ENCODE results near the gene SRSF7.
"Not testable (repeated sequence)": the region's sequence is repeated elsewhere in the genome, so short reads cannot be mapped to it uniquely, and the experiment has no call there.

SRSF7 gene

GRCh38 chr2:38731684-38732221 lies 19.4 kb downstream of the SRSF7 start:
- DNase-seq (ENCODE audit: low spot score) = no peak

GRCh38 chr2:38731090-38731489 lies 20.1 kb downstream of the SRSF7 start:
- DNase-seq (ENCODE audit: low spot score) = no peak

GRCh38 chr2:38728694-38729093 lies 22.5 kb downstream of the SRSF7 start:
- DNase-seq (ENCODE audit: low spot score) = no peak

- no peak for DNase-seq (ENCODE audit: low spot score)
Observed at GRCh38 chr2:38727661-38728060, 23.5 kb downstream of the SRSF7 start.

GRCh38 chr2:38723173-38723572 lies 28.0 kb downstream of the SRSF7 start:
- no peak for DNase-seq (ENCODE audit: low spot score)

GRCh38 chr2:38722271-38723061 lies 28.7 kb downstream of the SRSF7 start:
- peak; percentile 19 for DNase-seq (ENCODE audit: low spot score)

DNA sequence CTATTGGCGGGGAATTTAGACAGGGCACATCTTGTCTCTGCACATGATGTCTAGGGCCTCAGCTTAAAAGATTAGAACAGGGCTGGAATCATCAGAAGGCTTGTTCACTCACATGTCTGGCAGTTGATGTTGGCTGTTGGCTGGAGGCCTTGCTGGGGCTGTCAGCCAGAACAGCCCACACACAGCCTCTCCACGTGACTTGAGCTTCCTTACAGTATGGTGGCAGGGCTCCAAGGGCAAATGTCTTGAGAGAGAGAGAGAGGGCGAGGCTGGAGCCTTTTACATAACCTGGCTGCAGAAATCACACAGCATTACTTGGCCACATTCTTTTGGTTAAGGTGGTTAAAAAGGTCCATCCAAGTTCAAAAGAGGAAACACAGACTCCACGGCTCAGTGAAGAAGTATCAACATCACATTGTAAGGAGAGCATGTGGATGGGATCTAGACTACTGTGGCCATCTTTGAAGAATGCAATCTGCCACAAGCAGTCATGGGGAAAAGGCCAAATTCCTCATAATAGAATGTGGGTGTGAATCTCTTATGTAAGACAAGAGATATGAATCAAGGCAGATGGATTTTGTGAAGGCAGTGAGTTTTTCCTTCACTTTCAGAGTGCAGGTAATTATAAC lies 30.4 kb downstream of the SRSF7 start:
- peak; percentile 72 for DNase-seq (ENCODE audit: low spot score)

GRCh38 chr2:38719706-38720105 lies 31.5 kb downstream of the SRSF7 start:
- DNase-seq (ENCODE audit: low spot score) = no peak

DNA sequence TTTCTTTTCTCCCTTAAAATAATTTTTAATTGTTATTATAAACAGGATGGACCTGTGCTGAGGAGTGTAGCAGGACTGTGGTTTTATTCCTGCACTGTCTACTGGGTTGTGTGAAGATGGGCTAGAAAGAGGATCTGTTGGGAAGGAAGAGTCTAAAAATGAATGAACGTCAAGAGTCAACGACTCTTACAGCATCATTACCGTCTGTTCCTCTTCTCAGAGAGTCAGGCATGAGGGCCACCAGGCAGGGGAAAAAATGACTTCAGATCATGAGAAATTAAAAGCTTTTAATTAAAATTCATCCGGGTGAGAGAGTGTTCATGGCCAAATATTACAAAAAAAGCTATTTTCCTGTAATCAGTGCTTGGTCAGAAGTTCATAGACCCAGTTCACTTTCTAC lies 32.6 kb downstream of the SRSF7 start:
- DNase-seq (ENCODE audit: low spot score) = no peak

DNA sequence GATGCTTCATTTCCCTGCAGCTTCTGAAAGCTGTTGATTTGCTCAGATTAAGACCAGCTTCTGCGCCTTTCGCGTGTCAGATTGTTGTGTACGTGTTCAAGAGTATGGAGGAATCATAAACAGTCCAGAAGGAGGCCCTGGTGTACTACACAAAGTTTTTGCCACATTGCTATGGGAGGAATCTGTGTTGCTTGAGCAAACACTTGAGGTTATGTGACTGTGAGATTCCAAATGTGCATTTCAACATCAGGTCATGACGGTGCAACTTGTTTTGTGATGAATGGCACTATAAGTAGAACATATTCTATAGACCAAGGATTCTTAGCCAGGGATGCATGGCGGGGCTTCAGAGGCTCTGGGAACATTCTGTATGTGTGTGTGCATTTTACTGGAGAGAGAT lies 35.0 kb downstream of the SRSF7 start:
- no peak for DNase-seq (ENCODE audit: low spot score)

DNA sequence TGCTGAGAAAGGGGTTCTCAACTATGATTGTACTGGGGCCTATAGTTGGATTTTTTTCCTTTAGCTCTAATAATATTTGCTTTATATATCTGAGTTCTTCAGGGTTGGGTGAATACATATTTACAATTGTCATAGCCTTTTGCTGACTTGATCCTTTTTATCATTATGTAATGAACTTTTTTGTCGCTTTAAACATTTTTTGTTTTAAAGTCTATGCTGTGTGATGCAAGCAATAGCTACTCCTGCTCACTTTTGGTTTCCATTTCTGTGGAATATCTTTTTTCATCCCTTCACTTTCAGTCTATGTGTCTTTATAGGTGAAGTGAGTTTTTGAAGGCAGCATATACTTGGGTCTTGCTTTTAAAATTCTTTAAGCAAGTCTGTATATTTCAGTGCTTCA lies 36.2 kb downstream of the SRSF7 start:
- not testable (repeated sequence) for DNase-seq (ENCODE audit: low spot score)

DNA sequence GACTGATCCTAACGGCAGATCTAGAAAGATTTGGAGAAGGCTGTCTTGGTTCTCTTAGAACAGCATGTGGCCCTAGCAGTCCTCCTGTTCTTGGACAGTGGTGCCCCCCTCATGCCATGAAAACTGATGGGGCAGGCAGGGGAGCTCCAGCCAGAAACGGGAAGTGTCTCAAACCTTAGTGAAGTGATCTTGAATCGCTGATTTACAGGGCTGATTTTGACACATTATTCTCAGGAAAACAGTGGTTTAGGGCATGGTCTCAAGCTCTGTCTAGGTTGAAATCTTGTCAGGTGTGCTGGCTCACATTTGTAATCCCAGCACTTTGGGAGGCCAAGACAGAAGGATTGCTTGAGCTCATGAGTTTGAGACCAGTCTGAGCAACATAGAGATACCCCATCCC lies 37.8 kb downstream of the SRSF7 start:
- no peak for DNase-seq (ENCODE audit: low spot score)

- DNase-seq (ENCODE audit: low spot score) = no peak
Observed at GRCh38 chr2:38712871-38713270, 38.3 kb downstream of the SRSF7 start.

DNA sequence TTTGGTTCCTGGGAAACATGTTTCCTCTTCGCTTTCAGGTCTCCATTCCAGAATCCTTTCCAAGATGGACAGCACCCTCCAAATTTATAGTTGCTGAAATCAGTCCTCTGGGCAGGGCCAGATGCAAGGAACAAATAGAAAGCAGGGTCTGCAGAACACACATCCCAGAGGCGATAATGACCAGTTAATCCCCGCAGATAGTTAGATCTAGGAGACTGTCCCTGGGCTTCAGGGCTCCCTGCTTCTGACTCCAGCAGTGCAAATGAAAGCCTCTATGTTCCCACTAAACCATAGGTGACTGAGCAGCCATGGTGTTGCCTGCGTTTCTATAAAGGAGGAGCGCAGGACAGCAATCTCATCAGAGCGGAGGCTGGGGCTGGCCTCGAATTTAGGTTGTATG lies 38.7 kb downstream of the SRSF7 start:
- no peak for DNase-seq (ENCODE audit: low spot score)

DNA sequence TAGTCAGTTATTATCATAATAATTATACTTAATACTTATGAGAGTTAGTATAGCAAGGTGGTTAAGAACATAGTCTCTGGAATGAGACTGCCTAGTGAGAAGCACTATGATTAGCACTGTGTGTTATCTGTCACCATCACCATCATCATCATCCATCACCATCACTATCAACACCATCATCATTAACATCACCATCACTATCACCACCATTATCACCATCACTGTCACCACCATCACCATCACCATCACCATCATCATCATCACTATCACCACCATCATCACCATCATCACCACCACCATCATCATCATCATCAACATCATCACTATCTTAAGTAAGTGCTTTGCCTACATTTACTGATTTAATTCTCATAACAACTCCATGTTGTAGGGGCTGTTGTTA lies 39.6 kb downstream of the SRSF7 start:
- no peak for DNase-seq (ENCODE audit: low spot score)

- no peak for DNase-seq (ENCODE audit: low spot score)
Observed at GRCh38 chr2:38709567-38710194, 41.5 kb downstream of the SRSF7 start.

DNA sequence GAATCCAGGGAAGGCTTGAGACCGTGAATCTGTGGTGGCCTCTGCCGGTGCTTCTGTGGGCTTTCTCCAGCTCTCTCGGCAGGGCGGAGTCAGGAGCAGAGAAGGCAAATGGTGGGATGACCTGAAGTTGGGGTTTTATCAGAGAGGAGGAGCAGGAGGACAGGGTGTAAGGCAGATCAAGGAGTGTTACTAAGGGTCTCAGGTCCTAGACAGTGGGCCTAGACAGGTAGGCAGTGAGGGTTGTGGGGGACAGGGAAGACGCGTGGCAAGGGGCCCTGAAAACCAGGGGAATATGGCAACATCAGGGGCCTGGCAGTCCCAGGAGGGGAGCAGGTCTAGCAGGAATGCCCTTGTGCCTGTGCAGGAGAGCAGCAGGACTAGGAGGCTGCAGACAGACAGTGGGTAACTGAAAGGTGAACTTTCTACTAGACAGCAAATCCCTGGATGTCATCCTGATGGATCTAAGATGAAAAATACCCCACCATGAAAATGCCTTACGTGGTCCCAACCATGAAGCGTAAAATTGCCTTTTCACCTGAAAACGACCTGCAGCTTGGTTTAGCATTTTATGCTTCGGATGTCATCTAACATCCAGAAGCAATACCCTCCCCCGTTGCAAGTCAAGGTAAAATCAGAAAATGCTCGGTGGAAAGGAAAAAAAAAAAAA lies 42.1 kb downstream of the SRSF7 start:
- no peak for DNase-seq (ENCODE audit: low spot score)

DNA sequence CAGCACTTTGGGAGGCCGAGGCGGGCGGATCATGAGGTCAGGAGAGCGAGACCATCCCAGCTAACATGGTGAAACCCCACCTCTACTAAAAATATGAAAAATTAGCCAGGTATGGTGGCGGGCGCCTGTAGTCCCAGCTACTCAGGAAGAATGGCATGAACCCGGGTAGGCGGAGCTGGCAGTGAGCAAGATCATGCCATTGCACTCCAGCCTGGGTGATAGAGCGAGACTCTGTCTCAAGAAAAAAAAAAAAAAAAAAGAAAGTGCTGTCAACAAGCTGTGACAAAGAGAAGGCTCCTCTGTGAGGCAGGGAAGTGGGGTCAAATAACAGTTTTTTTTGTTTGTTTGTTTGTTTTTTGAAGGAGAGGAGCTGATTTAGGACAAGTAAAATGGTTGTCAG lies 42.7 kb downstream of the SRSF7 start:
- DNase-seq (ENCODE audit: low spot score) = not testable (repeated sequence)

DNA sequence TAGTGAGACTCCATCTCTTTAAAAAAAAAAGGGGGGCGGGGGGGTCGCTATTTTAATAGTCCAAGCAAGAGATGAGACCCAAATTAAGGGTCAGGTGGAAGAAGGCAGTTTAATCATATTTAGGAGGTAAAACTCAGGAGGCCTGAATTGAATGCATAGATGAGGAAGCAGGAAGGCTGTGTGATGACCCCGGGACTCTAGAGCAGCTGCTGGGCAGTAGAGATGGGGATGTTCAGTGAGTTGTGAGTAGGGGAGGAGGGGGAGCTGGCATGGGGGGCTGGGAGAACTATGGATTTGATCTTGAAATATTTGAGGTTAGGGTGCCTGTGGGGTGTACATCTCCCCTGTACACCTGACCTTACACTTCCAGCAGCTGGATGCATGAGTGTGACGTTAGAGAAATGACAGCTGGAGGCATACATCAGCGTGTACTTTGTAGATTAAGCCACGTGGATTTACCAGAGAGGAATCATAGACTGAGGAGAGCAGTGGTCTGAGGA lies 44.3 kb downstream of the SRSF7 start:
- no peak for DNase-seq (ENCODE audit: low spot score)

- no peak for DNase-seq (ENCODE audit: low spot score)
Observed at GRCh38 chr2:38704664-38705063, 46.5 kb downstream of the SRSF7 start.

- DNase-seq (ENCODE audit: low spot score) = not testable (repeated sequence)
Observed at GRCh38 chr2:38703336-38703735, 47.8 kb downstream of the SRSF7 start.

- no peak for DNase-seq (ENCODE audit: low spot score)
Observed at GRCh38 chr2:38702413-38702812, 48.7 kb downstream of the SRSF7 start.

Measured in putamen (tissue), 1 donor.